Fibroblast of skin of scalp (primary cell): Measurements from ENCODE around the gene PPM1L.

ENCODE experiments used
- DNase-seq: peaks from one replicate; pipeline ENCODE4 v3.0.0-alpha.2; 2013

Gene PPM1L

DNA sequence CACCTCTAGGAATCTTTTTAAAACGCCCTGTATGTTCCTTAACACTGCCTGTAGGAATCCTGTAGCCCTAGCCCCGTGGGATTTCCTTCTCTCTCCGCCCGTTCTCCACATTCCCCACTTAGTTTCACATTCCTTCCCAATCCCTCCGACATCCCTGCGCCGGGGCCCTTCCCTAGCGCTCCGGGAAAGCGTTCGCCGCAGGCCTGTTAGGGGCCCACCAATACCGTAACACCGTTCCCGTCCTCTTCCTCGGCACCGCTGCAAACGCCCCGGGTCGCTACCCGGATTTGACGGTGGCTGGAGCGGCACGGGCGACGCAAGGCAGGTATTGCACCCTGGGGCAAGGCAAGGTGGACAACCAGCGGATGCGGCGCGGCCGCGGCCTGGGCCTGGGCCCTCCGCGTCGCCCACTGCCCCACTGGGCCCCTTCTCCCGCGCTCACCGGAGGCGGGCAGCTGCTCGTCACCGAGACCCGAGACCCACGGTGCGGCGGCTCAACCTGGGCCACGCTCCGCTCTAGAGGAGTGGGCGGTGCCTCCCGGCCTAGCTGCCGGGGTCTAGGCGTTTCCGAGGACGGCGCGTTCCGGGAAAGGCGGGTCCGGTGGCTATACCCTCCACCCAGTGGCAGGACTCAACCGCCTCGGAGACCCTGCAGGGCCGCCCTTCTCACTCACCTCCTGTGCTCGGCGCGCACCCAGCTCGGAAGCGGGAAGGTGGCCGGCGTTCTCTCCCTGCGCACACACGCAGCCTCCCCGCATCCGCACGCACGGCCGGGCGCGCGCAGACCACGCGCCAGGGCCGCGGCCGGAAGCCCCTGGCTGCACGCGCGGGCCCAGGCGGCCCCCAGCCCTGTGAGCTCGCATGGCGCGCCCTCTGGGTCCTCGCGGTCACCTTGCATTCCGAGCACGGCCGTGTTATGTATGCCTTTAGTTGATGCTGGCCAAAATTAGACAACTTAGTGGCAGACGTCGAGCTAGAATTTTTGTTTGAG is 348.8 kb downstream of the PPM1L start, which contains the start of gene B3GALNT1:
Gene B3GALNT1, minus strand, starts transcription at position 789 of the 991 bp plus-strand sequence. CDS start 18,595 bp downstream, outside the sequence.
- peak; percentile 81 for DNase-seq

DNA sequence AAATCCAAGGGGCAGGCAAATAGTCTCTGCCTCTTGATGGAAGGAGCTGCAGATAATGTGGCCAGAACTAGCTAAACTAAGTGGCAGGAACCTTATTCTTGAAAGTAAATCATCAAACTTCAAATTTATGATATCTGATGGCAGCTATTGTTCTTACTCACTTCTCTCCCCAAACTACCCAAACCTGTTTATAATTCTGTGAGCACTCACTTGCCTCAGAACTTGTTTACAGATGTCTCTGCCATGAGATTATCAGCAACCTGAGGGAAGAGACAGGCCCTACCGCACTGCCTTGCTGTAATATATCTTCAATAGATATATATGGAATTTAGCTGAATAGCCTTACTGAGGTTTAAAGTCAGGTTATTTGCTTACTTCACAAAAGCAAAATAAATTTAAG is 351.3 kb downstream of the PPM1L start:
- DNase-seq = no peak

DNA sequence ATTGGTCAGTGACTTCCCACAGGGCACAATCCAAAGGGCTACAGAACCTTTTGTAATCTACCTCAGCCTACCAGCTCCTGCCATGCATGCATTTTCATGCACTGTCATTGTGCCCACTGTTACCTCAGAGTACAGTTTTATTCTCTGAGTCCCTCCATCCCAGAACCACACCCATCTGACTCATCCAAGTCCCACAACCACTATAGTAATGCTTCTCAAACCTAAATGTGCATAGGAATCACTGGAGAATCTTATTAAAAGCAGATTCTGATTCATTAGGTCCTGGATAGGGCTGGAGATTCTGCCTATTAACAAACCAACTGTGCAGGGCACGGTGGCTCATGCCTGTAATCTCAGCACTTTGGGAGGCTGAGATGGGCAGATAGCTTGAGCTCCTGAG is 352.8 kb downstream of the PPM1L start:
- peak; percentile 50 for DNase-seq

DNA sequence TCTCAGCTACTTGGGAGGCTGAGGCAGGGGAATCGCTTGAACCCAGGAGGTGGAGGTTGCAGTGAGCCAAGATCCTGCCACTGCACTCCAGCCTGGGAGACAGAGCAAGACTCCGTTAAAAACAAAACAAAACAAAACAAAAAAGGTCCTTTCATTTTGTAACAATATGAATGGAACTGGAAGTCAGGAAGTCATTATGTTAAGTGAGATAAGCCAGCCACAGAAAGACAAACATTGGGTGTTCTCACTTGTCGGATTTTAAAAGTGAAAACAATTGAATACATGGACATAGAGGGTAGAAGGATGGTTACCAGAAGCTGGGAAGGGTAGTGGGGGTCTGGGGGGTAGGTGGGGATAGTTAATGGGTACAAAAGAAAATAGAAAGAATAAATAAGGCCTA is 361.6 kb downstream of the PPM1L start:
- DNase-seq = no peak

DNA sequence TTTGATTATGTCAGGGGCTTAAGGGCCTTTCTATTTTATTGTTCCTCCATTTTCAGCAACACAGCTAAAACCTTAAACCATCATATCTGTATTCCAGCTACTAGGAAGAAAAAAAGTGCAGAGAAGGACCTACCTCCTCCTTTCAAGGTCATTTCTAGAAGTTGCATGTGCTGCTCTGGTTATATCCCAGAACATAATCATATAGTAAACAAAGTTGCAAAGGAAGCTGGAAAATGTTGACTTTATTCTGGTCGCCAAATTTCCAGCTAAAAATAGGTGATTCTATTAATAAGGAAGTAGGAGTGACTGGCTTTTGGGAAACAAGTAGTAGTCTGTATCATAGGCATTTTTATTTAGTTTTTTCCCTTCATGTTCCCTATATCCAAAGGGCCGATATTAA is 370.5 kb downstream of the PPM1L start:
- DNase-seq = no peak
